OCI-LY7 (cell line): ENCODE results near the gene BZW2. TPM values are rescaled to one million over a fixed set of nuclear protein-coding genes. Genes with fewer than 3 reads are reported as not detected.
"Not testable (repeated sequence)": the region's sequence is repeated elsewhere in the genome, so short reads cannot be mapped to it uniquely, and the experiment has no call there.

Experiments used
- BruUV-seq: library from RNA; stranded (reverse); fragments of 400-500 nt; replicated peaks from 2 replicates; lab custom pipeline; 2021; lab: Mats Ljungman, UMichigan
- CTCF ChIA-PET: fragments of 300-600 bp; sonication (Branson Sonifier 250); formaldehyde crosslinking; loops from one replicate; lab custom pipeline; 2022; ENCODE audit warnings: antibody characterized with exemption; ENCODE audit not compliant: unreplicated experiment; lab: Charles Lee
- POLR2A ChIA-PET: fragments of 300-600 bp; sonication (Branson Sonifier 250); formaldehyde crosslinking; loops from one replicate; lab custom pipeline; 2022; ENCODE audit warnings: antibody characterized with exemption; lab: Charles Lee
- DNase-seq: peaks from one replicate; pipeline ENCODE4 v3.0.0-alpha.2; 2015; ENCODE audit warnings: low spot score
- H2AFZ ChIP-seq: fragments of 200-600 bp; sonication (generic), shearing (Covaris generic); 2 replicates; pipeline ENCODE4 v1.6.1; 2014; ENCODE audit warnings: mild to moderate bottlenecking, antibody characterized with exemption, low read length, moderate library complexity
- H3K27ac ChIP-seq: fragments of 200-600 bp; sonication (generic); 2 replicates; pipeline ENCODE4 v1.5.1; 2014; ENCODE audit warnings: mixed run types, low read depth, mild to moderate bottlenecking, moderate library complexity, low read length, inconsistent platforms; ENCODE audit not compliant: poor library complexity, severe bottlenecking
- H3K36me3 ChIP-seq: fragments of 200-600 bp; sonication (generic); 2 replicates; pipeline ENCODE4 v1.6.1; 2014; ENCODE audit warnings: mild to moderate bottlenecking, antibody characterized with exemption, low read length, moderate library complexity, mixed read lengths; ENCODE audit not compliant: insufficient read depth
- H3K4me1 ChIP-seq: fragments of 200-600 bp; sonication (generic); 2 replicates; pipeline ENCODE4 v1.5.1; 2014; ENCODE audit warnings: mild to moderate bottlenecking, low read length; ENCODE audit not compliant: insufficient read depth, poor library complexity, severe bottlenecking
- H3K4me2 ChIP-seq: fragments of 200-600 bp; sonication (generic); 2 replicates; pipeline ENCODE4 v1.6.1; 2014; ENCODE audit warnings: mild to moderate bottlenecking, low read length
- H3K4me3 ChIP-seq: fragments of 200-600 bp; sonication (generic); 2 replicates; pipeline ENCODE4 v1.5.1; 2014; ENCODE audit warnings: mild to moderate bottlenecking, low read depth, low read length; ENCODE audit not compliant: poor library complexity, severe bottlenecking
- H3K79me2 ChIP-seq: fragments of 200-600 bp; sonication (generic); 2 replicates; pipeline ENCODE4 v1.6.1; 2016; ENCODE audit warnings: low read depth, mild to moderate bottlenecking, low read length, moderate library complexity, mixed read lengths; ENCODE audit not compliant: insufficient read depth
- H3K9me2 ChIP-seq: fragments of 200-600 bp; sonication (generic); 2 replicates; pipeline ENCODE4 v1.6.1; 2016; ENCODE audit warnings: mild to moderate bottlenecking, low read length, mixed read lengths; ENCODE audit not compliant: insufficient read depth
- H3K9me3 ChIP-seq: fragments of 200-600 bp; sonication (generic); 2 replicates; pipeline ENCODE4 v1.6.1; 2014; ENCODE audit warnings: mild to moderate bottlenecking, mixed run types, low read length, mixed read lengths
- H4K20me1 ChIP-seq: fragments of 200-600 bp; sonication (generic); 2 replicates; pipeline ENCODE4 v1.6.1; 2014; ENCODE audit warnings: mild to moderate bottlenecking, antibody characterized with exemption, low read length, moderate library complexity, mixed read lengths; ENCODE audit not compliant: insufficient read depth
- EZH2phosphoT487 ChIP-seq: fragments of 200-600 bp; sonication (generic); IDR thresholded peaks from 2 replicates; pipeline ENCODE4 v1.6.1; 2018; ENCODE audit warnings: low read depth, borderline replicate concordance, mild to moderate bottlenecking, mixed run types, antibody characterized with exemption, low read length, moderate library complexity, mixed read lengths
- intact Hi-C: fragments of 100-400 bp; cut with micrococcal nuclease; formaldehyde crosslinking; loops from one replicate; pipeline ENCODE4 v1.10.0; 2022; ENCODE audit not compliant: unreplicated experiment
- total RNA-seq, 2 experiments: library from RNA; depleted of rRNA in 1 of 2; stranded (reverse); fragments of >200 nt in 1 of 2; shearing (Covaris generic) in 1 of 2; gene quantifications; 2 replicates each; pipeline ENCODE4 v1.2.3, GENCODE V29; 2014 to 2022
- TF ChIP-seq, protein P1 (sequence below): fragments of 200-600 bp; sonication (generic); conservative IDR thresholded peaks from 2 replicates; pipeline ENCODE4 v1.5.1; 2014; ENCODE audit warnings: mild to moderate bottlenecking, antibody characterized with exemption, low read length, moderate library complexity, mixed read lengths

The BZW2 gene
- total RNA-seq, 2 experiments from 2014 or later, result 66.8 to 75.2 TPM

DNA sequence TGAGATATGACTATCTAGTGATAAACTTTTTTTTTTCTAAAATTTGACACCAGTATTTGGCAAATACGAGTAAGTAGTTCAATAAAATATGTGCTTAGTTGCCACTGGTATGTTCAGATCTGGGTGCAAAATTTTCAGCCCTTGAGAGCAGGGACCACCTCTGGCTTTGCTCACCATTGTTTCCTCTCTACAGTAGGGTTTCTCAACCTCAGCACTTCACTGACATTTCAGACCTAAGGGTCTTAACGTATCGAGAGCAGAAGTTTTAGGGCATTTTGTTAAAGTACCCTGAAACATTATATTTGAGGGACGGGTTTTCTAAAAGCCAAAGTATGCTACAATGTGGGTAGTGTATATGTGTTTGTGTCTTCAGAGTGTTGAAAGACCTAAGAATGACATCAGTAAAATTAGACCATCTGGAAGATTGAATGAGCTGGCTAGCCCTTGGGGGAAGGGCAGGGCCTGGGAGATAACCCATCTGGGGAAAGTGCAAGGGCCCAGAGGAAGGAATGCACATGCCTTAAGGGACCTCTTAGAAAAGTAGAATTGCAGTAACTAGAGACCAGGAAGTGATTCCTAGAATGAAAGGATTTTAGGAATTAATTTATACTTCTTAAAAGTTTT, 11.8 kb downstream of the BZW2 start:
- TF ChIP-seq, protein P1, sequence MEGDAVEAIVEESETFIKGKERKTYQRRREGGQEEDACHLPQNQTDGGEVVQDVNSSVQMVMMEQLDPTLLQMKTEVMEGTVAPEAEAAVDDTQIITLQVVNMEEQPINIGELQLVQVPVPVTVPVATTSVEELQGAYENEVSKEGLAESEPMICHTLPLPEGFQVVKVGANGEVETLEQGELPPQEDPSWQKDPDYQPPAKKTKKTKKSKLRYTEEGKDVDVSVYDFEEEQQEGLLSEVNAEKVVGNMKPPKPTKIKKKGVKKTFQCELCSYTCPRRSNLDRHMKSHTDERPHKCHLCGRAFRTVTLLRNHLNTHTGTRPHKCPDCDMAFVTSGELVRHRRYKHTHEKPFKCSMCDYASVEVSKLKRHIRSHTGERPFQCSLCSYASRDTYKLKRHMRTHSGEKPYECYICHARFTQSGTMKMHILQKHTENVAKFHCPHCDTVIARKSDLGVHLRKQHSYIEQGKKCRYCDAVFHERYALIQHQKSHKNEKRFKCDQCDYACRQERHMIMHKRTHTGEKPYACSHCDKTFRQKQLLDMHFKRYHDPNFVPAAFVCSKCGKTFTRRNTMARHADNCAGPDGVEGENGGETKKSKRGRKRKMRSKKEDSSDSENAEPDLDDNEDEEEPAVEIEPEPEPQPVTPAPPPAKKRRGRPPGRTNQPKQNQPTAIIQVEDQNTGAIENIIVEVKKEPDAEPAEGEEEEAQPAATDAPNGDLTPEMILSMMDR, result no peak
- intact Hi-C loops, result no loop called here
- no peak overlapping the region for H3K27ac ChIP-seq
- ChIA-PET CTCF (no interaction called here), POLR2A (interaction anchor here (0.6 to 2.5 kb wide), 6 partner anchors 9 to 34 kb away, joined by 3 to 9 read pairs (median 4); partner anchors contain the start of genes ANKMY2 and BZW2)
- no peaks in the 10 kb centered on the region for H3K9me3 ChIP-seq
- H2AFZ ChIP-seq, result no peak overlapping the region
- H3K4me1 ChIP-seq, result peaks cover 7% of the 10 kb centered on the region
- no peak overlapping the region for H3K4me2 ChIP-seq
- no TSS peak for BruUV-seq
- H3K79me2 ChIP-seq, result peaks cover 98% of the 10 kb centered on the region
- no peak for DNase-seq
- H3K9me2 ChIP-seq, result no peaks in the 10 kb centered on the region
- peaks cover 41% of the 10 kb centered on the region for H4K20me1 ChIP-seq
- peaks cover 36% of the 10 kb centered on the region for H3K36me3 ChIP-seq
- H3K4me3 ChIP-seq, result no peak overlapping the region

DNA sequence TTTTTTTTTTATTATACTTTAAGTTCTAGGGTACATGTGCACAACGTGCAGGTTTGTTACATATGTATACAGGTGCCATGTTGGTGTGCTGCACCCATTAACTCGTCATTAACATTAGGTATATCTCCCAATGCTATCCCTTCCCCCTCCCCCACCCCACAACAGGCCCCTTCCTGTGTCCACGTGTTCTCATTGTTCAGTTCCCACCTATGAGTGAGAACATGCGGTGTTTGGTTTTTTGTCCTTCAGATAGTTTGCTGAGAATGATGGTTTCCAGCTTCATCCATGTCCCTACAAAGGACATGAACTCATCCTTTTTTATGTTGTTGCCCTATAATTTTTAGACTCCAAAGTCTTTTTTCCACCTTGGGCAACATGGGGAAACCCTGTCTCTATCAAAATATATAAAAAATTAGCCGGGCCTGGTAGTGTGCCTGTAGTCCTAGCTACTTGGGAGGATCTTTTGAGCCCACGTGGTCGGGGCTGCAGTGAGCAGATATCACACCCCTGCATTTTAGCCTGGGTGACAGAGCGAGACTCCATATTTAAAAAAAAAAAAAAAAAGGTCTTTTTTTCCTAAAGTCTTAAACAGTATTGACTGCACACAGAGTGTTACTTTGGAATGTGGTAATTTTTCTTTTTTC, 14.0 kb downstream of the BZW2 start:
- BruUV-seq, H2AFZ ChIP-seq, H3K9me2 ChIP-seq, H3K4me1 ChIP-seq, DNase-seq, CTCF ChIA-PET, intact Hi-C loops, H3K4me2 ChIP-seq, H3K27ac ChIP-seq, H3K9me3 ChIP-seq, H3K4me3 ChIP-seq: not testable (repeated sequence)
- peaks cover 47% of the 10 kb centered on the region for H4K20me1 ChIP-seq
- peaks cover 96% of the 10 kb centered on the region for H3K79me2 ChIP-seq
- peaks cover 46% of the 10 kb centered on the region for H3K36me3 ChIP-seq
- POLR2A ChIA-PET, result interaction anchor here (2.5 kb wide), 1 partner anchor 12 kb away, joined by 6 read pairs; no protein-coding TSS in a partner anchor

GRCh38 chr7:16660702-16661464, 14.9 kb downstream of the BZW2 start:
- Histone ChIP-seq H3K9me2 (0 out of 2 replicates have a peak, but pooled peaks cover 9% of the 10 kb centered on the region), H3K27ac (no peak overlapping the region), H3K4me1 (peaks cover 3% of the 10 kb centered on the region), H3K4me3 (no peak overlapping the region), H3K9me3 (no peaks in the 10 kb centered on the region), H2AFZ (no peak overlapping the region), H4K20me1 (peaks cover 44% of the 10 kb centered on the region), H3K79me2 (peaks cover 87% of the 10 kb centered on the region), H3K36me3 (peaks cover 48% of the 10 kb centered on the region), H3K4me2 (no peak overlapping the region)
- CTCF ChIA-PET, result no interaction called here
- no peak for TF ChIP-seq EZH2phosphoT487
- TF ChIP-seq, protein P1, result no peak
- POLR2A ChIA-PET, result no interaction called here
- no peak for DNase-seq
- intact Hi-C loops, result no loop called here
- no TSS peak for BruUV-seq
